HUDEP-2 (cell line): ENCODE measurements around the gene TMPRSS11A.

Source experiments
- DNase-seq, 76 experiments: peaks; one replicate each; lab custom pipeline; 2025; ENCODE audit not compliant: unreplicated experiment in 76 of 76; lab: John Stamatoyannopoulos, UW

The TMPRSS11A gene

DNA sequence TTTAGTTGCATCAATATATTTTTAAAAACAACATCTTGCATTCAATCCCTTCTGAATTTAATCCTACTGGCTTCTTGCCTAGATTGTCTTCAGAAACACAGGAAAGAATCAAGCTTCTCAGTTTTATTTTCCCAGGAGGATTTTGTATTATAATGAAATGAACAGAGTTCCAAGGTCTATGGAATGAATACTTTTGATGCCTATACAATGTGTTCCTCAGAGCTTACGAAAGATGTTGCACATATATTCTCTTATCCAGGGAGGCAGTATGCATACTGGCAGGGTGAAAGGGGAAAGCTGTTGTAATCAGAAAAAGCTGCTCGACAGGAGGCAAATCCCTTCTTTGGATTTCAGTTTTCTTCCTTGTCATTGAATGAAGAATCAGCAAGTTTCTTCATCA, 88.3 kb downstream of the TMPRSS11A start:
- DNase-seq: no peak

DNA sequence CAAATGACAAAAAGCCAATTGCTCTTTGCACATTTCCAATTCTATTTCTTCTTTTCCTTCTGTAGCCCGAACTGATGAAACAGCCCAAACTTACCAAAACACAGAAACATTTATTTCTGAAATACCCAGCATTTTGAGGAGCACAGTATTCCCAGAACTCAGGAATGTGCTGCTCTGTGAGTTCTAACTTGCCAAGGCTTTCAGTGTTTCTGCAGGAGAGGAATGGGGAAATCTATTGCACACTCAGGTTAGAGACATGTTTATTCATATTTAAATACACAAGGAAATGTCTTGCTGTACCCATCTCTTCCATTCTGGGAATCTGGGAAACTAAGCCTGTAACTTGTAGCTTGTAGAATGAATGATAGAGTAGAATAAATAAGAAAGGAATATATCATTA, 90.2 kb downstream of the TMPRSS11A start:
- no peak for DNase-seq

DNA sequence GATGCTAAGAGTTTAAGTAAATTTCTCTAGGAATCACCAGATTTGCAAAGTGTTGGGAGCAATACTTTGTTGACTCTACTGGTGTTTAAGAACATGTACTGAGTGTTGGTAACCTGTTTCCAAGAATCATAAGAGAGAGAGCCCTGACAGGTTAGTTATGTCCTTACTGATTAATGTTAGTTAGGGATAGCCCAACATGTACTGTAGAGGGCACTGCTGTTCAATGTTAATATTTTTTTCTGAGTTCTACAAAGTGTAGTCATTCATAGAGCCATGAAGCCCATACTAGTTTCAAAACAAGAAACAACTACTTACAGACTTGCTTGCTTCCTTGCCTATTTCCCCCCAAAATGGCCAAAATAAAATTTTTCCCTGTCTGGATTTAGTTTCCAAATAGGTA, 91.4 kb downstream of the TMPRSS11A start:
- DNase-seq: peak in 14 of 76 experiments; percentile 2 to 49 (median 15)

DNA sequence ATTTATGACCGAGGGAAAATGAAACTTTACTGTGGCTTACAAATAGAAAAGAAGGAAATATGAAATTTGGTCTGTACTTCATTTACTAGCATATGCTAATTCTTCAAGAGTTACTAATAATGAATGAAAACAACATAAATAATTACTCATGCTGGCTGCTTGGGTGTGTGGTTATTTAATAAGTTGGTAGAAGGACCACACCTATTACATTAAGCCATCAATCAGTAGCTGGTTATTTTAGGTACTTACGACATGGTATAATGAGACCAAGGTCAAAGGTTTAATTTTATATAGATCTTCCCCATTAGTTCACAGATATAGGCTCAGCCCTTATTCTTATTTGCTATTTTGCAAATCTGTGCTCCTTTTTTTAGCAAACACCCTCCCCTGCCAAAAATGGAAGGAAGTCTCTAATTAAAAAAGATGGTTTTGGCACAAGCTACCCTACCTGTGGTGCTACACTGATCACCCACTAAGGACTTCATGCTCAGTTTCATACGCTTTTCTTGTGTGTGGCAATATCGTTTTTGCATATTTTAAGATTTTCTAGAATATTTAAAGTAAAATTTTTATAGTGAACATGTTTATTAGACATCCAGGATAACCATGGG, 93.6 kb downstream of the TMPRSS11A start:
- DNase-seq: no peak

DNA sequence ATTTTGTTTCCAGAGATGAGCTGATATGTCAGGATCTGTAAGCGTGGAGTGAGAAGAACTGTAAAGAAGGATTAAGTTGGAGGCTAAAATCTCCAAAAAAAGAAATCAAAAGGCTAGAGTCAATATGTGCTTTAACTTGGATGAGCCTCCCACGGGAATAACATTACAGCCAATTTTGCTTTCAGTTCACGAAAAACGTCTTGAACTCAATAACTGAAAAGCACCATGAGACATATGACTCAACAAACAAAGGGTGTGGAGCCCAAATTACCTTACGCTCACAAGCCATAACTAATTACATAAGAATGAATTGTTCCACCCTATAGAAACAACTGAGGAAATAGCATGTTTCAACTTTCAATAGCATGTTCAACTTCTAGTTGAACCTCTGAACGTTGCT, 101.8 kb downstream of the TMPRSS11A start:
- DNase-seq: no peak
